ENCODE data around the gene TGFBI. TPM values are rescaled to one million over a fixed set of nuclear protein-coding genes. Genes with fewer than 3 reads are reported as not detected.

Gene TGFBI
- total and polyA plus RNA-seq, 9 of the 15 experiments (the other 6 are each of a cell fraction or from before 2014, with no cell fraction given): 0.05 to 0.62 (median 0.08) TPM; not detected in 6

DNA sequence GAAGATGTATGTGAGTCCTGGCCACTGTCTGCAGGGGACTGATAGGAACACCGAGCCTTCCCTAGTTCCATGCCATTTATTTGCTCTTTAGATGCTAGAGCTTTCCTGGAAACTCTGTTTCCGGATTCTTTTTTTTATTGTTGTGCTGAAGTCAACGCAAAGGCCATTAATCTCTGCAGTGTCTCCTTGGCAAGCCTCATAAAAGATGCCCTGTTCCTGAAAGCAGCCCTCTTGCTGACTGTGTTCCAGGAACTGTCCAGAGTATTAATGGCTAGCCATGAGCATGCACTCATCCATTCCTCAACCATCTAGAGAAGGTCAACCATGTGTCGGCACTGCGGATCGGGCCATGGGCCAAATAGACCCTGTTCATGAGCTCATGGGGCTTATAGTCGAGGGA lies 61.0 kb downstream of the TGFBI start (continued):
- TF ChIP-seq, protein P1, sequence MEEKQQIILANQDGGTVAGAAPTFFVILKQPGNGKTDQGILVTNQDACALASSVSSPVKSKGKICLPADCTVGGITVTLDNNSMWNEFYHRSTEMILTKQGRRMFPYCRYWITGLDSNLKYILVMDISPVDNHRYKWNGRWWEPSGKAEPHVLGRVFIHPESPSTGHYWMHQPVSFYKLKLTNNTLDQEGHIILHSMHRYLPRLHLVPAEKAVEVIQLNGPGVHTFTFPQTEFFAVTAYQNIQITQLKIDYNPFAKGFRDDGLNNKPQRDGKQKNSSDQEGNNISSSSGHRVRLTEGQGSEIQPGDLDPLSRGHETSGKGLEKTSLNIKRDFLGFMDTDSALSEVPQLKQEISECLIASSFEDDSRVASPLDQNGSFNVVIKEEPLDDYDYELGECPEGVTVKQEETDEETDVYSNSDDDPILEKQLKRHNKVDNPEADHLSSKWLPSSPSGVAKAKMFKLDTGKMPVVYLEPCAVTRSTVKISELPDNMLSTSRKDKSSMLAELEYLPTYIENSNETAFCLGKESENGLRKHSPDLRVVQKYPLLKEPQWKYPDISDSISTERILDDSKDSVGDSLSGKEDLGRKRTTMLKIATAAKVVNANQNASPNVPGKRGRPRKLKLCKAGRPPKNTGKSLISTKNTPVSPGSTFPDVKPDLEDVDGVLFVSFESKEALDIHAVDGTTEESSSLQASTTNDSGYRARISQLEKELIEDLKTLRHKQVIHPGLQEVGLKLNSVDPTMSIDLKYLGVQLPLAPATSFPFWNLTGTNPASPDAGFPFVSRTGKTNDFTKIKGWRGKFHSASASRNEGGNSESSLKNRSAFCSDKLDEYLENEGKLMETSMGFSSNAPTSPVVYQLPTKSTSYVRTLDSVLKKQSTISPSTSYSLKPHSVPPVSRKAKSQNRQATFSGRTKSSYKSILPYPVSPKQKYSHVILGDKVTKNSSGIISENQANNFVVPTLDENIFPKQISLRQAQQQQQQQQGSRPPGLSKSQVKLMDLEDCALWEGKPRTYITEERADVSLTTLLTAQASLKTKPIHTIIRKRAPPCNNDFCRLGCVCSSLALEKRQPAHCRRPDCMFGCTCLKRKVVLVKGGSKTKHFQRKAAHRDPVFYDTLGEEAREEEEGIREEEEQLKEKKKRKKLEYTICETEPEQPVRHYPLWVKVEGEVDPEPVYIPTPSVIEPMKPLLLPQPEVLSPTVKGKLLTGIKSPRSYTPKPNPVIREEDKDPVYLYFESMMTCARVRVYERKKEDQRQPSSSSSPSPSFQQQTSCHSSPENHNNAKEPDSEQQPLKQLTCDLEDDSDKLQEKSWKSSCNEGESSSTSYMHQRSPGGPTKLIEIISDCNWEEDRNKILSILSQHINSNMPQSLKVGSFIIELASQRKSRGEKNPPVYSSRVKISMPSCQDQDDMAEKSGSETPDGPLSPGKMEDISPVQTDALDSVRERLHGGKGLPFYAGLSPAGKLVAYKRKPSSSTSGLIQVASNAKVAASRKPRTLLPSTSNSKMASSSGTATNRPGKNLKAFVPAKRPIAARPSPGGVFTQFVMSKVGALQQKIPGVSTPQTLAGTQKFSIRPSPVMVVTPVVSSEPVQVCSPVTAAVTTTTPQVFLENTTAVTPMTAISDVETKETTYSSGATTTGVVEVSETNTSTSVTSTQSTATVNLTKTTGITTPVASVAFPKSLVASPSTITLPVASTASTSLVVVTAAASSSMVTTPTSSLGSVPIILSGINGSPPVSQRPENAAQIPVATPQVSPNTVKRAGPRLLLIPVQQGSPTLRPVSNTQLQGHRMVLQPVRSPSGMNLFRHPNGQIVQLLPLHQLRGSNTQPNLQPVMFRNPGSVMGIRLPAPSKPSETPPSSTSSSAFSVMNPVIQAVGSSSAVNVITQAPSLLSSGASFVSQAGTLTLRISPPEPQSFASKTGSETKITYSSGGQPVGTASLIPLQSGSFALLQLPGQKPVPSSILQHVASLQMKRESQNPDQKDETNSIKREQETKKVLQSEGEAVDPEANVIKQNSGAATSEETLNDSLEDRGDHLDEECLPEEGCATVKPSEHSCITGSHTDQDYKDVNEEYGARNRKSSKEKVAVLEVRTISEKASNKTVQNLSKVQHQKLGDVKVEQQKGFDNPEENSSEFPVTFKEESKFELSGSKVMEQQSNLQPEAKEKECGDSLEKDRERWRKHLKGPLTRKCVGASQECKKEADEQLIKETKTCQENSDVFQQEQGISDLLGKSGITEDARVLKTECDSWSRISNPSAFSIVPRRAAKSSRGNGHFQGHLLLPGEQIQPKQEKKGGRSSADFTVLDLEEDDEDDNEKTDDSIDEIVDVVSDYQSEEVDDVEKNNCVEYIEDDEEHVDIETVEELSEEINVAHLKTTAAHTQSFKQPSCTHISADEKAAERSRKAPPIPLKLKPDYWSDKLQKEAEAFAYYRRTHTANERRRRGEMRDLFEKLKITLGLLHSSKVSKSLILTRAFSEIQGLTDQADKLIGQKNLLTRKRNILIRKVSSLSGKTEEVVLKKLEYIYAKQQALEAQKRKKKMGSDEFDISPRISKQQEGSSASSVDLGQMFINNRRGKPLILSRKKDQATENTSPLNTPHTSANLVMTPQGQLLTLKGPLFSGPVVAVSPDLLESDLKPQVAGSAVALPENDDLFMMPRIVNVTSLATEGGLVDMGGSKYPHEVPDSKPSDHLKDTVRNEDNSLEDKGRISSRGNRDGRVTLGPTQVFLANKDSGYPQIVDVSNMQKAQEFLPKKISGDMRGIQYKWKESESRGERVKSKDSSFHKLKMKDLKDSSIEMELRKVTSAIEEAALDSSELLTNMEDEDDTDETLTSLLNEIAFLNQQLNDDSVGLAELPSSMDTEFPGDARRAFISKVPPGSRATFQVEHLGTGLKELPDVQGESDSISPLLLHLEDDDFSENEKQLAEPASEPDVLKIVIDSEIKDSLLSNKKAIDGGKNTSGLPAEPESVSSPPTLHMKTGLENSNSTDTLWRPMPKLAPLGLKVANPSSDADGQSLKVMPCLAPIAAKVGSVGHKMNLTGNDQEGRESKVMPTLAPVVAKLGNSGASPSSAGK (IDR thresholded peaks at IDR 0.05): peak; percentile 46; the same call in 1 of the 2 replicates
- TF ChIP-seq TARDBP (IDR thresholded peaks at IDR 0.05) (no peak), RREB1 (CRISPR knock-in tag; IDR thresholded peaks at IDR 0.05) (no peak), PHF20 (IDR thresholded peaks at IDR 0.05; ENCODE audit: partially characterized antibody) (no peak), TCF3 (CRISPR knock-in tag; IDR thresholded peaks at IDR 0.05) (peak; percentile 49; the same call in 1 of the 2 replicates), ZNF766 (CRISPR knock-in tag; conservative IDR thresholded peaks at IDR 0.05) (0 out of 2 replicates have a peak, but pooled peaks have one; percentile 16), TAF9B (IDR thresholded peaks at IDR 0.05; ENCODE audit: partially characterized antibody) (no peak), ZEB2 (IDR thresholded peaks at IDR 0.05) (no peak), CHD4 (IDR thresholded peaks at IDR 0.05; ENCODE audit: insufficient read depth, insufficient replicate concordance, low read depth, low read length, poor library complexity, severe bottlenecking) (no peak), ZNF583 (CRISPR knock-in tag; IDR thresholded peaks at IDR 0.05) (no peak), ARID1B (IDR thresholded peaks at IDR 0.05) (no peak), HNRNPUL1 (IDR thresholded peaks at IDR 0.05; ENCODE audit: low read length) (no peak)
